ENCODE results near the gene PCDHGA6.

GRCh38 chr5:141366016-141366896, 7.4 kb upstream of the PCDHGA6 start:
- TF ChIP-seq POLR2A (IDR thresholded peaks at IDR 0.05) (no peak), POLR2AphosphoS5 (IDR thresholded peaks at IDR 0.05) (no peak), EP300 (IDR thresholded peaks at IDR 0.05) (no peak)
- TF ChIP-seq, protein P1, sequence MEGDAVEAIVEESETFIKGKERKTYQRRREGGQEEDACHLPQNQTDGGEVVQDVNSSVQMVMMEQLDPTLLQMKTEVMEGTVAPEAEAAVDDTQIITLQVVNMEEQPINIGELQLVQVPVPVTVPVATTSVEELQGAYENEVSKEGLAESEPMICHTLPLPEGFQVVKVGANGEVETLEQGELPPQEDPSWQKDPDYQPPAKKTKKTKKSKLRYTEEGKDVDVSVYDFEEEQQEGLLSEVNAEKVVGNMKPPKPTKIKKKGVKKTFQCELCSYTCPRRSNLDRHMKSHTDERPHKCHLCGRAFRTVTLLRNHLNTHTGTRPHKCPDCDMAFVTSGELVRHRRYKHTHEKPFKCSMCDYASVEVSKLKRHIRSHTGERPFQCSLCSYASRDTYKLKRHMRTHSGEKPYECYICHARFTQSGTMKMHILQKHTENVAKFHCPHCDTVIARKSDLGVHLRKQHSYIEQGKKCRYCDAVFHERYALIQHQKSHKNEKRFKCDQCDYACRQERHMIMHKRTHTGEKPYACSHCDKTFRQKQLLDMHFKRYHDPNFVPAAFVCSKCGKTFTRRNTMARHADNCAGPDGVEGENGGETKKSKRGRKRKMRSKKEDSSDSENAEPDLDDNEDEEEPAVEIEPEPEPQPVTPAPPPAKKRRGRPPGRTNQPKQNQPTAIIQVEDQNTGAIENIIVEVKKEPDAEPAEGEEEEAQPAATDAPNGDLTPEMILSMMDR (IDR thresholded peaks at IDR 0.05): no peak

All from gastroesophageal sphincter (tissue), 3 donors.